ENCODE data around the gene RTL1. TPM values are rescaled to one million over a fixed set of nuclear protein-coding genes. Genes with fewer than 3 reads are reported as not detected.

RTL1 gene
- total RNA-seq, 1 donor from 2014 or later = not detected

DNA sequence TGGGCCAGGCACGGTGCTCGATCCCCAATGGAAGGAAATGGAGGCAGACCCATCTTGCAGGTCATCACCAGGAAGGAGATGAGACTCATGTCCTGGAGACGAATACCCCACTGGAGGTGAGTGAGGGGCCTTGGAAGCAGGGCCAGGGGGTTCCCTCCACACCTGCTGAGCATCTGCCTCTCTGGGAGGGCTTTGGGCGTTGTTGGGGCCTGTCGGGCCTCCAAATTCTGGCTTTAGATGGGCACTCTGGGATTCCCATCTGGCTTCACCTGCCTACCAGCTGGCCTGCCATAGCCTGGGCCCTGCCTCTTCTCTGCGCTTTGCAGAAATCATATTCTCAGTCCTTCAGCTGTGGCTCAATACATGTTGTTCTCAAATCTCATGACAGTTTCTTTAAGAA is 13.9 kb downstream of the RTL1 start:
- Mint-ChIP-seq H3K9me3 (no peaks in the 10 kb centered on the region), H3K4me1 (no peaks in the 10 kb centered on the region), H3K36me3 (ENCODE audit: low read depth) (no peaks in the 10 kb centered on the region), H3K27ac (no peak overlapping the region), H3K27me3 (no peaks in the 10 kb centered on the region), H3K4me3 (no peak overlapping the region)
- peak; percentile 1 for DNase-seq
- ChIA-PET POLR2A (no interaction called here), CTCF (no interaction called here)
- TF ChIP-seq, protein P1, sequence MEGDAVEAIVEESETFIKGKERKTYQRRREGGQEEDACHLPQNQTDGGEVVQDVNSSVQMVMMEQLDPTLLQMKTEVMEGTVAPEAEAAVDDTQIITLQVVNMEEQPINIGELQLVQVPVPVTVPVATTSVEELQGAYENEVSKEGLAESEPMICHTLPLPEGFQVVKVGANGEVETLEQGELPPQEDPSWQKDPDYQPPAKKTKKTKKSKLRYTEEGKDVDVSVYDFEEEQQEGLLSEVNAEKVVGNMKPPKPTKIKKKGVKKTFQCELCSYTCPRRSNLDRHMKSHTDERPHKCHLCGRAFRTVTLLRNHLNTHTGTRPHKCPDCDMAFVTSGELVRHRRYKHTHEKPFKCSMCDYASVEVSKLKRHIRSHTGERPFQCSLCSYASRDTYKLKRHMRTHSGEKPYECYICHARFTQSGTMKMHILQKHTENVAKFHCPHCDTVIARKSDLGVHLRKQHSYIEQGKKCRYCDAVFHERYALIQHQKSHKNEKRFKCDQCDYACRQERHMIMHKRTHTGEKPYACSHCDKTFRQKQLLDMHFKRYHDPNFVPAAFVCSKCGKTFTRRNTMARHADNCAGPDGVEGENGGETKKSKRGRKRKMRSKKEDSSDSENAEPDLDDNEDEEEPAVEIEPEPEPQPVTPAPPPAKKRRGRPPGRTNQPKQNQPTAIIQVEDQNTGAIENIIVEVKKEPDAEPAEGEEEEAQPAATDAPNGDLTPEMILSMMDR (IDR thresholded peaks at IDR 0.05) = no peak
- no peak for ATAC-seq (ENCODE audit: low read depth)
- intact Hi-C loops (cut with micrococcal nuclease) = no loop called here

DNA sequence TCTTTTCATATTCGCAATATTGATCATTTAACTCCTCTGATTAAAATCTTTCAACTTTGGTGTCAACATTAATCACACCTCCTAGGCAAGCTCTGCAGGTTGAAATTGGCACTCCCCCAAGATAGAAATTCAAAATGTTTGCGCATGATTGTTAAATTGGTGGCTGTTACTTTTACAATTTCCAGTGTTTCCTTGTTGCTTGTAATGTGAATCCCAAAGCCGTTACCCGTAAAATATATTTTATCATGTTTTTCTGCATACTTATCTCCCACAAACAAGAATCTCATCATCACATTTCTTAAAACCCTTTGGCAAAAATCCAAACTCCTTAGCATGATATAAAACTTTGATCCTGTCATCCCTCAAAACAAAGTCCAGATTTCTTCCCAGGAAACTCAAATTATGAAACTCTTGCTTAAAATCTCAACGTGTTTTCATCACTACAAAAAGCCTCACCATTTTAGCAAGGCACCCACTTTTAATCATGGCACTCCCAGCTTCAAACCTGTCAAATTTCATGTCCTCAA is 14.7 kb downstream of the RTL1 start:
- no peak for DNase-seq
- TF ChIP-seq, protein P1 (IDR thresholded peaks at IDR 0.05) = no peak
- no peak overlapping the region for H3K27ac Mint-ChIP-seq
- H3K4me1 Mint-ChIP-seq = no peaks in the 10 kb centered on the region
- no peaks in the 10 kb centered on the region for H3K9me3 Mint-ChIP-seq
- H3K36me3 Mint-ChIP-seq (ENCODE audit: low read depth) = no peaks in the 10 kb centered on the region
- POLR2A ChIA-PET = no interaction called here
- intact Hi-C loops (cut with micrococcal nuclease) = no loop called here
- CTCF ChIA-PET = no interaction called here
- H3K27me3 Mint-ChIP-seq = no peaks in the 10 kb centered on the region
- no peak for ATAC-seq (ENCODE audit: low read depth)
- no peak overlapping the region for H3K4me3 Mint-ChIP-seq

DNA sequence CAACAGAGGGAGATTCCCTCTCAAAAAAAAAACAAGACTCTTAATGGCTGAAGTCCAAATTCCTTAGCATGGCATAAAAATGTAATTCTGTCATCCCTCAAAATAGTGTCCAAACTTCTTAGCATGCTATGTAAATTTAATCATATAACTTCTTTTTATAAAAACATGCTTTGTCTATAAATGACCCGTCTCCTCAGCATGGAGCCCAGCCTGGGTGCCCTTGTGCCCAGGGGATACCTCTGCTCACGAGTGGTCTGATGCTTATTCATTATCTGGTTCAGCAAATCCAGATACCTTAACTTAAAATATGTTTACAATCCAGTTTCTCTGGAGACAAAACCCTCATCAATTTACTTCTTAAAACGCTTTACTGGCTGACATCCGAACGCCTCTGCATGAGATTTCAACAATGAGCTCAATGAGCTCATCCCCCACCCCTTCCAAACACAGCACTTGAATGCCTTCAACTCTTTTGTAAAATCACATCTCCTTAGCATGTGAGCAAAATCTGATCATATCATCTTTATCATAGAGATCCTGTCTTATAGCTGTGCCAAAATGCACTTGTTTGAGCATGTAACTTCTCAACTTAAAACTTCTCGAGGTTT is 15.7 kb downstream of the RTL1 start:
- Mint-ChIP-seq H3K4me1 (no peaks in the 10 kb centered on the region), H3K27ac (no peak overlapping the region), H3K4me3 (no peak overlapping the region), H3K9me3 (no peaks in the 10 kb centered on the region), H3K36me3 (ENCODE audit: low read depth) (no peaks in the 10 kb centered on the region), H3K27me3 (no peaks in the 10 kb centered on the region)
- TF ChIP-seq, protein P1 (IDR thresholded peaks at IDR 0.05) = no peak
- peak; percentile 3 for DNase-seq
- ChIA-PET POLR2A (no interaction called here), CTCF (no interaction called here)
- no peak for ATAC-seq (ENCODE audit: low read depth)
- intact Hi-C loops (cut with micrococcal nuclease) = no loop called here

DNA sequence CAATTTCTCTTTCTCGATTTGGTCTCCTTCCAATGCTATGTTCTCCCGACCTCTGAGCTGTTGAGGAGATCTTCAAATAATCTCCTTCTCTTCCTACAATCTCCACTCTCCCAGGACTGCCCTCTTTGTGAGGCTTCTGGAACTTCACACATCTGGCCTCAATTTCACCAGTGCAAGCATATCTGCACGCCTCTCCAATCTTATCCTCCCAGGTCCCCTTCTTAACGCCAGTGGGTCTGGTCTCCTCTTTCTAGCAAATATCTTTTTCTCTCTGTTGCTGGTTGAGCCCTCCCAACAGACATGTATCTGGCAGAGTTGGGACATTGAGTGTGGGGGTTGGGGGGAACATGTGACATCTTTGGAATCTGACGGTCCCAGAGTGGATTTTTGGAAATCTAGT is 17.9 kb downstream of the RTL1 start:
- ATAC-seq (ENCODE audit: low read depth) (no peak), DNase-seq (no peak)
- Mint-ChIP-seq H3K4me1 (no peaks in the 10 kb centered on the region), H3K27me3 (no peaks in the 10 kb centered on the region), H3K27ac (no peak overlapping the region), H3K36me3 (ENCODE audit: low read depth) (no peaks in the 10 kb centered on the region), H3K4me3 (no peak overlapping the region), H3K9me3 (peaks cover 5% of the 10 kb centered on the region)
- TF ChIP-seq, protein P1 (IDR thresholded peaks at IDR 0.05) = no peak
- intact Hi-C loops (cut with micrococcal nuclease) = no loop called here
- ChIA-PET POLR2A (no interaction called here), CTCF (no interaction called here)

DNA sequence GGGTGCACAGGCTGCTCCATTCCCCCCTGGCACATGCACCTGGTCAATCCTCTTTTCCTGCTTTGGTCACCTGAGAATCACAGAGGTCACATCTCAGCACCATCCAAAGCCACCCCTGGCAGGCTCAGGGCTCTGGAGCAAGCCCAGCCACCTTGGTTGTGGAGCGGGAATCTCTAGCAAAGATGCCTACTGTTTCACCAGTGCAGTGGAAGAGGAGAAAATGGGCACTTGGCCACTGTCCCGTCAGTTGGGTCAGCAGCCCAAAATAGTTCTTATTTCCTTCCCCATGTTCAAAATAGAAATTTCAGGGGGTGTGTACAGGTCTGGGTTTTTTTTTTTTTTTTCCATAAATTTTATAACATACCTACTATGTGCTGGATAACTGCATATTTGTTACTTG is 18.3 kb downstream of the RTL1 start:
- no peaks in the 10 kb centered on the region for H3K27me3 Mint-ChIP-seq
- TF ChIP-seq, protein P1 (IDR thresholded peaks at IDR 0.05) = no peak
- H3K4me3 Mint-ChIP-seq = no peak overlapping the region
- ATAC-seq (ENCODE audit: low read depth) (no peak), DNase-seq (no peak)
- intact Hi-C loops (cut with micrococcal nuclease) = no loop called here
- ChIA-PET POLR2A (no interaction called here), CTCF (no interaction called here)
- no peaks in the 10 kb centered on the region for H3K4me1 Mint-ChIP-seq
- no peak overlapping the region for H3K27ac Mint-ChIP-seq
- peaks cover 5% of the 10 kb centered on the region for H3K9me3 Mint-ChIP-seq
- H3K36me3 Mint-ChIP-seq (ENCODE audit: low read depth) = no peaks in the 10 kb centered on the region

Measured in activated B cell treated with CpG ODN at 0.5 μM for 24 hours (primary cell).